RCC 7860 (cell line): Measurements from ENCODE around the gene TMC8.
"Not testable (repeated sequence)": the region's sequence is repeated elsewhere in the genome, so short reads cannot be mapped to it uniquely, and the experiment has no call there.

Source experiments
- DNase-seq: peaks from one replicate; pipeline ENCODE4 v3.0.0-alpha.2; 2015; ENCODE audit warnings: low spot score
- FAIRE-seq: peaks from 2 replicates; lab custom pipeline; 2012; peaks lifted over from hg19 to GRCh38; lab: Jason Lieb, UNC

TMC8 gene

DNA sequence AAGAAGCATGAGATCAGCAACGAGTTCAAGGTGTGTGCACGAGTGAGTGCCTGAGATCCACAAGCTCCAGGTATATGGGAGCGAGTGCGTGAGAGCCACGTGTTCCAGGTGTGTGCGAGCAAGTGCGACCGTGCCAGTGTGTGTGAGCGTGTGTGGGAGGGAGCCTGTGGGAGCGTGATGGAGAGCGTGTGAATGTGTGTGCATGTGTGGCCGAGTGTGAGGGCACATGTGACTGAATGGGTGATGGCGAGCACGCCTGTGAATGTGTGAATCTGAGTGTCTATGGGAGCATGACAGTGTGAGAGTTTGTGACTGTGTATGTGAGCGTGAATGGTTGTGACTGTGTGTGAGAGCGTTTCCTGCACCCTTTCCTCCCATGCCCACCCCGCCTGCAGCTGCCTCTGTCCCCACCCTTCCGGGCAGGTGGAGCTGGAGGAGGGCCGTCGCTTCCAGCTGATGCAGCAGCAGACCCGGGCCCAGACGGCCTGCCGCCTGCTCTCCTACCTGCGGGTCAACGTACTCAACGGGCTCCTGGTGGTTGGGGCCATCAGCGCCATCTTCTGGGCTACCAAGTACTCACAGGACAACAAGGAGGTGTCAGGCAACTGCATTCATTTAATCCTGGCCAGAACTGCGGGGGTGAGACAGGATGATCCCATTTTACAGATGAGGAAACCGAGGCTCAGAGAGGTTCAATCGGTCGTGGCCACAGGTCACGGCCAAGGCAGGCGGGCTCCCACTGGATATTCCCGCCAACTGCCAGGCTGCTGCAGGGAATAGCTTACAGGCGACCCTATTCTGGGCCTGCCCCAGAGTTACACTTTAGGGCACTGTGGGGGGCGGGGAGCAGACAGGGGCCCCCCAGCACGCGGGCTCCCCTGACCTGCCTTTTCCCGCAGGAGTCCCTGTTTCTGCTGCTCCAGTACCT, 3.7 kb downstream of the TMC8 start:
- FAIRE-seq (no peak), DNase-seq (peak; percentile 17)

GRCh38 chr17:78134899-78135385, 4.4 kb downstream of the TMC8 start:
- DNase-seq (no peak), FAIRE-seq (no peak)

- FAIRE-seq, result no peak
These were observed 5.4 kb downstream of the TMC8 start for GRCh38 chr17:78135858-78136500.

DNA sequence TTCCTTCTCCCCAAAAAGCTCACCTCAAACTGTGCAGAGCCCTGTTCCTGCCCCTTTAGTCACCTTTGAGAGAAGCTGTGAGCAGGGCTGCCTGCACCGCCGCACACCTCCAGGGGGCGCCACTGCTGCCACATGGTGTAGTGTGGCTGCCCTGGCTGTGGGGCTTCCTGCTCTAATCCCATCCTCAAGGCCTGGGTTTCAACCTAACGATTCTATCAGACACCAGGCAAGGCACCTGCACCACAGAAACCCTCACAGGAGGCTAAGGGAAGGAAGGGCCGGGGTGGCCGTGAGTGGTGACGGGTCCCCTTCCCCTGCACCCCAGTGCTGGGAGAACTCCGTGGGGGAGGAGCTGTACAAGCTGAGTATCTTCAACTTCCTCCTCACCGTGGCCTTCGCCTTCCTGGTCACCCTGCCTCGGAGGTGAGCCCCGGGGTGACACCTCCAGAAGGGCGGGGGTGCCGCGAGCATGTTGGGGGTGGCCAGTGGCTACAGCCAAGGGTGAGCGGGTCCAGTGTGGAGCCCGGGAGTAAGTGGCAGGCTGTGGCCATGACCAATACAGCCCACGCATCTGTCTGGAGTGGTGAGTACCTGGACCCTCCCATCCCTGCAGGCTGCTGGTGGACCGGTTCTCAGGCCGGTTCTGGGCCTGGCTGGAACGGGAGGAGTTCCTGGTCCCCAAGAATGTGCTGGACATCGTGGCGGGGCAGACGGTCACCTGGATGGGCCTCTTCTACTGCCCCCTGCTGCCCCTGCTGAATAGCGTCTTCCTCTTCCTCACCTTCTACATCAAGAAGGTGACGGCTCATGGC, 7.0 kb downstream of the TMC8 start:
- DNase-seq (no peak), FAIRE-seq (no peak)

More at GRCh38 chr17:78135858-78136500, 5.4 kb downstream of the TMC8 start:
- no peak for DNase-seq

- no peak for DNase-seq
- no peak for FAIRE-seq
These were observed 7.9 kb downstream of the TMC8 start for GRCh38 chr17:78138204-78139060.

DNA sequence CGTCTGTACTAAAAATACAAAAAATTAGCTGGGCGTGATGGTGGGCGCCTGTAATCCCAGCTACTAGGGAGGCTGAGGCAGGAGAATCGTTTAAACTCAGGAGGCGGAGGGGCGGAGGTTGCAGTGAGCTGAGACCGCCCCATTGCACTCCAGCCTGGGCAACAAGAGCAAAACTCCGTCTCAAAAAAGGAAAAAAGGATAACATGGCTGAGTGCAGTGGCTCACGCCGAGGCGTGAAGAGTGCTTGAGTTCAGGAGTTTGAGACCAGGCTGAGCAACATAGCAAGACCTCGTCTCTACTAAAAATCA, 9.2 kb downstream of the TMC8 start:
- DNase-seq, FAIRE-seq: not testable (repeated sequence)

DNA sequence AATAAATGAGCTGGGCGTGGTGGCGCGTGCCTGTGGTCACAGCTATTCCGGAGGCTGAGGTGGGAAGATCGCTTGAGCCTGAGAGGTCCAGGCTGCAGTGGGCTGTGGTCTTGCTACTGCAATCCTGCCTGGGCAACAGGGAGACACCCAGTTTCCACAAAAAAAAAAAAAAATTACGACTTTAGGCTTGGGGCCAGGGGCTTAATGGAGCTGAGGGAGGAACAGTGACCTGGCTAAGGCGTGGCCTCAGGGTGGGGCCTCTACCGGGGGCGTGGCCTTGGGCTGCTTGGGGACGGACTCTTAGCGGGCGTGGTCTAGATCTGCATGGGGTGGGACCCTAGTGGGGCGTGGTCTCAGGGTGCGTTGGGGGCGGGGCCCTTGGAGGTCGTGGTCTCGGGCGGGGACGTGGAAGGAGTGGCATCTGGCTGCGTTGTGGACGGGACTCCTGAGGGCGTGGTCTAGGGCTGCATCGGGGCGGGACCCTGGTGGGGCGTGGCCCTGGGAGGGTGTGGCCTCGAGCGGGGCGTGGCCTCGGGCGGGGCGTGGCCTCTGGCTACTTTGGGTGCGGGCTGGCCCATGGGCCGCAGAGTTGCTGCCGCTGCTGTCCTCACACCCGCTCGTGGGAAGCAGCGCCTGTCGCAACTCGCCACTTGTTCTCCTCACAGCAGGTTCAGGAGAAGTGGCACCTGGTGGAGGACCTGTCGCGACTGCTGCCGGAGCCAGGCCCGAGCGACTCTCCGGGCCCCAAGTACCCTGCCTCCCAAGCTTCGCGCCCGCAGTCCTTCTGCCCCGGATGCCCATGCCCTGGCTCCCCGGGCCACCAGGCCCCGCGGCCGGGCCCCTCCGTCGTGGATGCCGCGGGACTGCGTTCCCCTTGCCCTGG, 9.8 kb downstream of the TMC8 start:
- DNase-seq, result peak; percentile 36

GRCh38 chr17:78141437-78142118, 11.0 kb downstream of the TMC8 start:
- DNase-seq, result no peak
- FAIRE-seq, result no peak

More for the DNA sequence above, 9.8 kb downstream of the TMC8 start:
- FAIRE-seq, result no peak

- peak; percentile 90 for DNase-seq
- FAIRE-seq, result peak; percentile 84
These were observed 11.7 kb downstream of the TMC8 start for GRCh38 chr17:78142119-78142861.

DNA sequence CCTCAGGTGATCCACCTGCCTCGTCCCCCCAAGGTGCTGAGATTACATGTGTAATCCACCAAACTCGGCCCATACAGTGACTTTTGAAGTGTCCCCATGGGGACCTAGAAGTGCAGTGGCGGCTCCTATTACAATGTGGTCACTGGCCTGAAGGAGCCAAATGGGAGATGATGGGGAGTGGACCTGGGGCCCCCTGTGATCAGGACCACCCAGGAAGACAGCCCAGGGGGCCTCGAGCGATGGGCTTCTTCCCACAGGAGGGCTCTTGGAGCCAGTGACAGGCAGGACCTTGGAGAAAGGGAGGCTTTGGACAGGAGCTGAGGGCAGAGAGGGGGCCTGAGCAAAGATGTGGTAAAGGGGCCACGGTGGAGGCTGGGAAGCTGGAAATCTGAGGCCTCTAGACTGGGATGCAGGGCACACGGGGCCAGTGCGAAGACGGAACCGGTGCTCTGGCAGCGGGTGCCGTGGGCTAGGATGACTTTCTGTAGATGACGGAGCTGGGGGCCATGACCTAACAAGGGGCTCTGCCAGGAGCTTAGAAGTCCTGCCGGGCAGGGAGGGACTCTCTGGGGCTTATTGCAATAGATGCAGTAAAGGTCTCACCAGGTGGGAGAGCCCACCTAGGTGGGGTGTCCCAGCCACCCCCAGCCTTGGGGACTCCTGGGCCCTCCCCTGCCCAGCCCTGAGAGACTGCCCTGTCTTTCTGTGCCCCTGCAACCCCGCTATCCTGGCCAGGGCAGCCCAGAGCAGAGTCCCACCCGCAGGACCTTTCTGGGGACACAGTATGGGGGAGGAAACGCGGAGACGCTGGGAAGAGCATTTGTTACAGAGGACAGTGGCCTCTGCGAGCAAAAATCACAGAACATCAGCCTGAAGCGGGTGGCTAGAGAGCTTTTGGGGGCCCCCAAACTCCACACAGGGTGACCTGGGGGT, 12.9 kb downstream of the TMC8 start:
- DNase-seq (no peak), FAIRE-seq (no peak)

DNA sequence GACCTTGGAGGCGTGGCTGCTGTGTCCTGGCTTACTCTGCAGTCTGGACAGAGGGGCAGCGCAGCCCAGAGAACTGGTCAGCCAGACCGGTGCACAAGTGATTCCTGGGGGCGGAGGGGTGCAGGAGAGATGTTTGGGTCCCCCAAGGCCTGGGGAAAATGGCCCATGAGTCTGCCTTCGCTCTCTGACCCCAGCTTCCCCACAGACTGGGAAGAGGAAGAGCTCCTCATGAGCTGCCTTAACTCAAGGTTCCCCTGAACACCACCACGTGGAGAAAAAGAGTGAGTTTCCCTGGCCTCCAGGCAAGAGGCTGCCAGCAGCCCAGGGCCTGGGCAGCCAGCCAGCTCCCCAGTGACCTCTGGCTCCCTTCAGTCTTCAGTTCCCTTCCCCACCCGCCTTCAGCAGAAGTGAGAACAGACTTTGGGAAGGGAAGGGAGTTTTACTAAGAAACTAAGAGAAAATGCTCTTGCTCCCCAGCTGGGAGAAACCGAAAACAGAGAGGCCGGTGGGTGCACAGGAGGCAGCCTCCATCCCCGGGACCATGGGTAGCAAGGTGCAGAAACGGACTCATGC, 13.7 kb downstream of the TMC8 start:
- FAIRE-seq (no peak), DNase-seq (peak; percentile 44)

DNA sequence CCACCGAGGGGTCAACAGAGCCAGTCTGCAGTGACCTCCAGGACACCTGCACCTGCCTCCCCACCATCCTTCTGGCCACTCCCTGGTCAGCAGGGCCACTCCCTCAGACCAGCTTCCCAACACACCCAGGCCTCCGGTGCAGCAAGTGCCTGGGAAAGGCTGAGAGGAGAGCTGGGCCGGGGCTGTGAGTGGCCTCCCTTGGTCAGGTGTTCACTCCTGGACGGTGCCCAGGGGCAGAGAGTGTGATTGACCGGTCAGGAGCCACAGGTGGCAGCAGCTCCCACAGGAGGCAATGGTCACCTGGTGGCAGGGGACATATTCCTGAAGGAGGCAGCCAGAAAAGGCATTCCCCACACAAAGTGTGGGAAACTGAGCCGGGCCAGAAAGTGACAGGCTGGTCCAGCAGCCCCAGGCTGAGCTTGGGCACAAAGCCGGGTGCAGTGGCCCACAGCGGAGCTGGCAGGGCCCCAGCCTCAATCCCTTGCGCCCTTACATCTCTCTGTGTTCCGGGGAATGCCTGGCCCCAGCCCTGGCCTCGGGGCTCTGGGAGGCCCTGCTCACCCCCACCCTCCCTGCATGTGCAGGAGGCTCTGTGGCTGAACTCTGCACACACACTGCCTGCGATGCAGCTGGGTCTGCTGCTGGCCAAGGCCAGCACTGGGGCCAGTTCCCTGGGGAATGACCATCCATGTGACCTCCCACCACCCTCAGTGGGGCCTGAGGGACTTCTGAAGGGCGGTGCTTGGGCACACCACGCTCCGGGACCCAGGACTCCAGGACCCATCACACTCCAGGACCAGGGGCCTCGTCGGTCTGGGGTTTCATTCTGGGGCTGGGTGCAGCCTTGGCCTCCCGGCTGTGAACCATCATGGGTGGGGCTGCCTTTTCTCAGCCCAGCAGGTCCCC, 14.4 kb downstream of the TMC8 start:
- FAIRE-seq (no peak), DNase-seq (no peak)

- DNase-seq (no peak), FAIRE-seq (no peak)
These were observed 15.9 kb downstream of the TMC8 start for GRCh38 chr17:78146471-78146869.

GRCh38 chr17:78146881-78147280, 16.3 kb downstream of the TMC8 start:
- FAIRE-seq, result no peak
- DNase-seq, result no peak

GRCh38 chr17:78147315-78147998, 16.9 kb downstream of the TMC8 start:
- FAIRE-seq (no peak), DNase-seq (no peak)
